Endothelial cell (in vitro differentiated cells): ENCODE results near the gene AGAP2. TPM values are rescaled to one million over a fixed set of nuclear protein-coding genes. Genes with fewer than 3 reads are reported as not detected.

Experiments
- DNase-seq: peaks from one replicate; pipeline ENCODE4 v3.0.0; 2021; ENCODE audit warnings: low spot score
- H3K27ac Mint-ChIP-seq: one replicate; pipeline ENCODE4 v1.8.0; 2021; ENCODE audit warnings: mixed read lengths, inconsistent platforms; ENCODE audit not compliant: unreplicated experiment
- H3K27me3 Mint-ChIP-seq: one replicate; pipeline ENCODE4 v1.8.0; 2021; ENCODE audit warnings: mild to moderate bottlenecking, moderate library complexity, mixed read lengths, inconsistent platforms; ENCODE audit not compliant: unreplicated experiment
- H3K36me3 Mint-ChIP-seq: one replicate; pipeline ENCODE4 v1.8.0; 2021; ENCODE audit warnings: mild to moderate bottlenecking, low read depth, mixed read lengths, inconsistent platforms; ENCODE audit not compliant: unreplicated experiment
- H3K4me1 Mint-ChIP-seq: one replicate; pipeline ENCODE4 v1.8.0; 2021; ENCODE audit warnings: mild to moderate bottlenecking, mixed read lengths, inconsistent platforms; ENCODE audit not compliant: unreplicated experiment
- H3K4me3 Mint-ChIP-seq: one replicate; pipeline ENCODE4 v1.8.0; 2021; ENCODE audit warnings: mild to moderate bottlenecking, mixed read lengths, inconsistent platforms; ENCODE audit not compliant: unreplicated experiment
- H3K9me3 Mint-ChIP-seq: one replicate; pipeline ENCODE4 v1.8.0; 2021; ENCODE audit warnings: mixed read lengths, inconsistent platforms; ENCODE audit not compliant: unreplicated experiment
- total RNA-seq: library from RNA; stranded (reverse); fragmentation: NEBNext Ultra II Directional; extraction: Animal tissue kit (Norgen Biotek cat#: 25700); gene quantifications from one replicate; pipeline ENCODE4 v1.2.1, GENCODE V29; 2021; ENCODE audit not compliant: unreplicated experiment
- TF ChIP-seq, protein P1 (sequence below): fragments of 200-600 bp; sonication (generic); IDR thresholded peaks from one replicate; pipeline ENCODE4 v1.5.0; 2021; ENCODE audit warnings: antibody characterized with exemption; ENCODE audit not compliant: unreplicated experiment

The AGAP2 gene
- total RNA-seq, 1 donor from 2014 or later, result 27.0 TPM

- Mint-ChIP-seq H3K36me3 (peaks cover 52% of the 10 kb centered on the region), H3K9me3 (no peaks in the 10 kb centered on the region), H3K4me1 (peaks cover 49% of the 10 kb centered on the region), H3K27ac (peak overlapping the region; percentile 99), H3K4me3 (peak overlapping the region; percentile 100), H3K27me3 (peaks cover 28% of the 10 kb centered on the region)
- no peak for DNase-seq
- TF ChIP-seq, protein P1, sequence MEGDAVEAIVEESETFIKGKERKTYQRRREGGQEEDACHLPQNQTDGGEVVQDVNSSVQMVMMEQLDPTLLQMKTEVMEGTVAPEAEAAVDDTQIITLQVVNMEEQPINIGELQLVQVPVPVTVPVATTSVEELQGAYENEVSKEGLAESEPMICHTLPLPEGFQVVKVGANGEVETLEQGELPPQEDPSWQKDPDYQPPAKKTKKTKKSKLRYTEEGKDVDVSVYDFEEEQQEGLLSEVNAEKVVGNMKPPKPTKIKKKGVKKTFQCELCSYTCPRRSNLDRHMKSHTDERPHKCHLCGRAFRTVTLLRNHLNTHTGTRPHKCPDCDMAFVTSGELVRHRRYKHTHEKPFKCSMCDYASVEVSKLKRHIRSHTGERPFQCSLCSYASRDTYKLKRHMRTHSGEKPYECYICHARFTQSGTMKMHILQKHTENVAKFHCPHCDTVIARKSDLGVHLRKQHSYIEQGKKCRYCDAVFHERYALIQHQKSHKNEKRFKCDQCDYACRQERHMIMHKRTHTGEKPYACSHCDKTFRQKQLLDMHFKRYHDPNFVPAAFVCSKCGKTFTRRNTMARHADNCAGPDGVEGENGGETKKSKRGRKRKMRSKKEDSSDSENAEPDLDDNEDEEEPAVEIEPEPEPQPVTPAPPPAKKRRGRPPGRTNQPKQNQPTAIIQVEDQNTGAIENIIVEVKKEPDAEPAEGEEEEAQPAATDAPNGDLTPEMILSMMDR, result no peak
Measured at GRCh38 chr12:57751432-57751787, 12.9 kb upstream of the AGAP2 start.

- Mint-ChIP-seq H3K4me1 (peaks cover 50% of the 10 kb centered on the region), H3K4me3 (peak overlapping the region; percentile 100), H3K9me3 (no peaks in the 10 kb centered on the region), H3K27me3 (peaks cover 24% of the 10 kb centered on the region), H3K27ac (peak overlapping the region; percentile 99), H3K36me3 (peaks cover 53% of the 10 kb centered on the region)
- TF ChIP-seq, protein P1, result no peak
- DNase-seq, result no peak
Measured at GRCh38 chr12:57750561-57751431, 12.3 kb upstream of the AGAP2 start.

GRCh38 chr12:57749061-57749460, 10.5 kb upstream of the AGAP2 start:
- Mint-ChIP-seq H3K9me3 (no peaks in the 10 kb centered on the region), H3K27ac (no peak overlapping the region), H3K4me3 (peak overlapping the region; percentile 73), H3K36me3 (peaks cover 46% of the 10 kb centered on the region), H3K27me3 (peaks cover 20% of the 10 kb centered on the region), H3K4me1 (peaks cover 58% of the 10 kb centered on the region)
- DNase-seq, result no peak
- TF ChIP-seq, protein P1, result no peak

DNA sequence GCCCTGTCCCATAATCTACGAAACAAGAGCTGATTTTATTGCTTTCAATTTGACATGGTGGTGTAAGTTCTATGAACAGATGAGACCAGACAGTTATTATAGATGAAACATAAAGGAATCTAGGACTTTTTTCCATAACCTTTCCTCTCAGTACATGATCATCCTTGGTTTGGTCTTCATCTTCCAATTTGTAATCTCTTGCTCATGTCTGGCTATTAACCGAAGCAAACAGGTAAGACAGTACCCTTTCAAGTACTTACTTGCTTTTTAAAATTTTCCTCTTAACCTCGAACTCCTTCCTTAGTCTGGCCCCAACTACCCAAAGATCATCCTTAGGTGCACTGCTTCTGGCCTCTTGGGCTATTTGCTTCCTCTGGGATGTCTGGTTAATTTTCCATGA, 7.5 kb upstream of the AGAP2 start:
- H3K9me3 Mint-ChIP-seq, result no peaks in the 10 kb centered on the region
- peak overlapping the region; percentile 97 for H3K4me3 Mint-ChIP-seq
- peaks cover 13% of the 10 kb centered on the region for H3K27me3 Mint-ChIP-seq
- peaks cover 35% of the 10 kb centered on the region for H3K36me3 Mint-ChIP-seq
- TF ChIP-seq, protein P1, result no peak
- peaks cover 46% of the 10 kb centered on the region for H3K4me1 Mint-ChIP-seq
- peak overlapping the region; percentile 99 for H3K27ac Mint-ChIP-seq
- DNase-seq, result no peak

- H3K9me3 Mint-ChIP-seq, result no peaks in the 10 kb centered on the region
- H3K36me3 Mint-ChIP-seq, result peaks cover 30% of the 10 kb centered on the region
- H3K4me1 Mint-ChIP-seq, result peaks cover 47% of the 10 kb centered on the region
- TF ChIP-seq, protein P1, result no peak
- DNase-seq, result no peak
- H3K27me3 Mint-ChIP-seq, result peaks cover 16% of the 10 kb centered on the region
- H3K27ac Mint-ChIP-seq, result peak overlapping the region; percentile 99
- peak overlapping the region; percentile 97 for H3K4me3 Mint-ChIP-seq
Measured at GRCh38 chr12:57745485-57745881, 6.9 kb upstream of the AGAP2 start.
